HEK293 (cell line): ENCODE results near the gene SKP2.

Experiments used
- CTCF ChIA-PET: fragments of 350-600 bp; formaldehyde crosslinking; extraction: SDS; loops from one replicate; lab custom pipeline; 2021; ENCODE audit warnings: antibody characterized with exemption; lab: Yijun Ruan, JAX
- POLR2A ChIA-PET: fragments of 300-600 bp; formaldehyde crosslinking; extraction: SDS; loops from one replicate; lab custom pipeline; 2020; ENCODE audit warnings: antibody characterized with exemption, inconsistent platforms; lab: Yijun Ruan, JAX
- H3K27ac ChIP-seq: fragments of 200-500 bp; sonication (Bioruptor generic); 2 replicates; pipeline ENCODE4 v1.5.1; 2014; ENCODE audit warnings: low read depth, low read length, control low read depth, inconsistent platforms; ENCODE audit errors: extremely low read depth
- H3K36me3 ChIP-seq, 2 experiments: fragments of 200-500 bp in 1 of 2; sonication (Bioruptor generic) in 1 of 2; 1 replicate in 1 of 2; 2 replicates in 1 of 2; pipeline ENCODE4 v1.5.1; 2014 to 2017; ENCODE audit warnings: inconsistent platforms in 2 of 2, low read length in 2 of 2; ENCODE audit not compliant: control insufficient read depth in 2 of 2, insufficient read depth in 1 of 2
- H3K4me1 ChIP-seq: fragments of 200-500 bp; sonication (Bioruptor generic); 2 replicates; pipeline ENCODE4 v1.5.1; 2014; ENCODE audit warnings: mild to moderate bottlenecking, low read length, inconsistent platforms; ENCODE audit not compliant: control insufficient read depth, insufficient read depth
- H3K4me3 ChIP-seq: 2 replicates; pipeline ENCODE4 v1.5.1; 2011; ENCODE audit warnings: low read depth, mild to moderate bottlenecking, control low read depth, low read length, moderate library complexity
- H3K9me3 ChIP-seq: fragments of 200-500 bp; sonication (Bioruptor generic); 2 replicates; pipeline ENCODE4 v1.5.1; 2014; ENCODE audit warnings: low read depth, low read length, inconsistent platforms; ENCODE audit not compliant: control insufficient read depth, insufficient read depth
- ELK4 ChIP-seq: IDR thresholded peaks from 2 replicates; pipeline ENCODE4 v1.6.1; 2011; ENCODE audit warnings: mild to moderate bottlenecking, low read depth, low read length, borderline replicate concordance
- INSM2 ChIP-seq: fragments of 450-650 bp; formaldehyde crosslinking; IDR thresholded peaks from 2 replicates; pipeline ENCODE4 v1.5.1; 2016; ENCODE audit warnings: missing biosample characterization, missing genetic modification characterization
- KLF9 ChIP-seq: fragments of 450-650 bp; formaldehyde crosslinking; IDR thresholded peaks from 2 replicates; pipeline ENCODE4 v1.5.1; 2016; ENCODE audit warnings: missing biosample characterization, missing genetic modification characterization, low read depth
- OVOL3 ChIP-seq: fragments of 450-650 bp; formaldehyde crosslinking; IDR thresholded peaks from 2 replicates; pipeline ENCODE4 v1.5.1; 2016; ENCODE audit warnings: missing biosample characterization, missing genetic modification characterization
- PRDM4 ChIP-seq: fragments of 450-650 bp; formaldehyde crosslinking; IDR thresholded peaks from 2 replicates; pipeline ENCODE4 v1.5.1; 2017; ENCODE audit warnings: missing biosample characterization, missing genetic modification characterization
- PRDM6 ChIP-seq: fragments of 450-650 bp; formaldehyde crosslinking; IDR thresholded peaks from 2 replicates; pipeline ENCODE4 v1.5.1; 2017; ENCODE audit warnings: missing biosample characterization, missing genetic modification characterization
- ZBTB10 ChIP-seq: fragments of 450-650 bp; formaldehyde crosslinking; IDR thresholded peaks from 2 replicates; pipeline ENCODE4 v1.5.1; 2016; ENCODE audit warnings: missing biosample characterization, missing genetic modification characterization
- ZBTB21 ChIP-seq: fragments of 450-650 bp; formaldehyde crosslinking; IDR thresholded peaks from 2 replicates; pipeline ENCODE4 v1.5.1; 2017; ENCODE audit warnings: missing biosample characterization, missing genetic modification characterization
- ZEB2 ChIP-seq: fragments of 450-650 bp; formaldehyde crosslinking; IDR thresholded peaks from 2 replicates; pipeline ENCODE4 v1.5.1; 2016; ENCODE audit warnings: missing biosample characterization, missing genetic modification characterization
- ZFHX2 ChIP-seq: fragments of 450-650 bp; formaldehyde crosslinking; conservative IDR thresholded peaks from 2 replicates; pipeline ENCODE4 v1.5.1; 2016; ENCODE audit warnings: missing biosample characterization, missing genetic modification characterization
- ZNF169 ChIP-seq: fragments of 450-650 bp; formaldehyde crosslinking; IDR thresholded peaks from 2 replicates; pipeline ENCODE4 v1.5.1; 2016; ENCODE audit warnings: missing biosample characterization, missing genetic modification characterization
- ZNF2 ChIP-seq: fragments of 450-650 bp; formaldehyde crosslinking; IDR thresholded peaks from 2 replicates; pipeline ENCODE4 v1.5.1; 2016; ENCODE audit warnings: missing biosample characterization, missing genetic modification characterization
- ZNF211 ChIP-seq: fragments of 450-650 bp; formaldehyde crosslinking; IDR thresholded peaks from 2 replicates; pipeline ENCODE4 v1.5.1; 2016; ENCODE audit warnings: low read depth, missing biosample characterization, missing genetic modification characterization
- ZNF23 ChIP-seq: fragments of 450-650 bp; formaldehyde crosslinking; IDR thresholded peaks from 2 replicates; pipeline ENCODE4 v1.5.1; 2016; ENCODE audit warnings: missing biosample characterization, missing genetic modification characterization, borderline replicate concordance
- ZNF239 ChIP-seq: fragments of 450-650 bp; formaldehyde crosslinking; IDR thresholded peaks from 2 replicates; pipeline ENCODE4 v1.5.1; 2016; ENCODE audit warnings: missing biosample characterization, missing genetic modification characterization
- ZNF266 ChIP-seq: fragments of 450-650 bp; formaldehyde crosslinking; IDR thresholded peaks from 2 replicates; pipeline ENCODE4 v1.5.1; 2016; ENCODE audit warnings: missing biosample characterization, missing genetic modification characterization, low read depth
- ZNF324 ChIP-seq: fragments of 450-650 bp; formaldehyde crosslinking; IDR thresholded peaks from 2 replicates; pipeline ENCODE4 v1.5.1; 2016; ENCODE audit warnings: missing biosample characterization, missing genetic modification characterization
- ZNF335 ChIP-seq: fragments of 450-650 bp; formaldehyde crosslinking; conservative IDR thresholded peaks from 2 replicates; pipeline ENCODE4 v1.5.1; 2016; ENCODE audit warnings: missing biosample characterization, missing genetic modification characterization
- ZNF341 ChIP-seq: fragments of 450-650 bp; formaldehyde crosslinking; IDR thresholded peaks from 2 replicates; pipeline ENCODE4; 2016; ENCODE audit warnings: low read depth, missing biosample characterization, missing genetic modification characterization
- ZSCAN16 ChIP-seq: fragments of 450-650 bp; formaldehyde crosslinking; IDR thresholded peaks from 2 replicates; pipeline ENCODE4 v1.5.1; 2016; ENCODE audit warnings: missing biosample characterization, missing genetic modification characterization

SKP2 gene

GRCh38 chr5:36162810-36163486, 11.0 kb downstream of the SKP2 start (continued):
- no peak for TF ChIP-seq ZNF239 (tag by site-specific recombination)
- no peak for TF ChIP-seq ZNF266
- TF ChIP-seq ZFHX2, result no peak

- Histone ChIP-seq H3K4me1 (no peaks in the 10 kb centered on the region), H3K4me3 (no peak overlapping the region), H3K27ac (no peak overlapping the region), H3K9me3 (no peaks in the 10 kb centered on the region), H3K36me3 (peaks cover 61 to 100% of the 10 kb centered on the region in 2 experiments)
- ChIA-PET POLR2A (no interaction called here), CTCF (interaction anchor here (0.6 to 3.5 kb wide), 2 partner anchors 9 to 13 kb away, joined by 4 to 15 read pairs; no protein-coding TSS in a partner anchor)
- TF ChIP-seq ZNF2 (no peak), ZNF324 (no peak), ZNF335 (tag by site-specific recombination) (no peak), ZBTB21 (tag by site-specific recombination) (no peak), ZNF211 (no peak), ZBTB10 (no peak), ELK4 (no peak), ZNF341 (tag by site-specific recombination) (no peak), ZNF23 (no peak), PRDM4 (no peak), ZSCAN16 (tag by site-specific recombination) (no peak), ZNF169 (tag by site-specific recombination) (no peak), ZEB2 (tag by site-specific recombination) (no peak), KLF9 (tag by site-specific recombination) (no peak), OVOL3 (tag by site-specific recombination) (no peak), PRDM6 (tag by site-specific recombination) (no peak), INSM2 (tag by site-specific recombination) (no peak)
These were observed 12.6 kb downstream of the SKP2 start for GRCh38 chr5:36164461-36164860.
